HEK293 (cell line): ENCODE measurements around the gene TMEM131L.
"Not testable (repeated sequence)": the region's sequence is repeated elsewhere in the genome, so short reads cannot be mapped to it uniquely, and the experiment has no call there.

Source experiments
- CTCF ChIA-PET: fragments of 350-600 bp; formaldehyde crosslinking; extraction: SDS; loops from one replicate; lab custom pipeline; 2021; ENCODE audit warnings: antibody characterized with exemption; lab: Yijun Ruan, JAX
- POLR2A ChIA-PET: fragments of 300-600 bp; formaldehyde crosslinking; extraction: SDS; loops from one replicate; lab custom pipeline; 2020; ENCODE audit warnings: antibody characterized with exemption, inconsistent platforms; lab: Yijun Ruan, JAX
- H3K27ac ChIP-seq: fragments of 200-500 bp; sonication (Bioruptor generic); 2 replicates; pipeline ENCODE4 v1.5.1; 2014; ENCODE audit warnings: low read depth, low read length, control low read depth, inconsistent platforms; ENCODE audit errors: extremely low read depth
- H3K36me3 ChIP-seq, 2 experiments: fragments of 200-500 bp in 1 of 2; sonication (Bioruptor generic) in 1 of 2; 1 replicate in 1 of 2; 2 replicates in 1 of 2; pipeline ENCODE4 v1.5.1; 2014 to 2017; ENCODE audit warnings: inconsistent platforms in 2 of 2, low read length in 2 of 2; ENCODE audit not compliant: control insufficient read depth in 2 of 2, insufficient read depth in 1 of 2
- H3K4me1 ChIP-seq: fragments of 200-500 bp; sonication (Bioruptor generic); 2 replicates; pipeline ENCODE4 v1.5.1; 2014; ENCODE audit warnings: mild to moderate bottlenecking, low read length, inconsistent platforms; ENCODE audit not compliant: control insufficient read depth, insufficient read depth
- H3K4me3 ChIP-seq: 2 replicates; pipeline ENCODE4 v1.5.1; 2011; ENCODE audit warnings: low read depth, mild to moderate bottlenecking, control low read depth, low read length, moderate library complexity
- H3K9me3 ChIP-seq: fragments of 200-500 bp; sonication (Bioruptor generic); 2 replicates; pipeline ENCODE4 v1.5.1; 2014; ENCODE audit warnings: low read depth, low read length, inconsistent platforms; ENCODE audit not compliant: control insufficient read depth, insufficient read depth
- BCL11B ChIP-seq: fragments of 450-650 bp; formaldehyde crosslinking; IDR thresholded peaks from 2 replicates; pipeline ENCODE4 v1.5.1; 2016; ENCODE audit warnings: low read depth, missing biosample characterization, missing genetic modification characterization
- ELK4 ChIP-seq: IDR thresholded peaks from 2 replicates; pipeline ENCODE4 v1.6.1; 2011; ENCODE audit warnings: mild to moderate bottlenecking, low read depth, low read length, borderline replicate concordance
- GLI2 ChIP-seq: fragments of 450-650 bp; formaldehyde crosslinking; IDR thresholded peaks from 2 replicates; pipeline ENCODE4; 2017; ENCODE audit warnings: missing biosample characterization, missing genetic modification characterization, low read depth, borderline replicate concordance
- GLIS1 ChIP-seq: fragments of 450-650 bp; formaldehyde crosslinking; IDR thresholded peaks from 2 replicates; pipeline ENCODE4 v1.5.1; 2016; ENCODE audit warnings: missing biosample characterization, missing genetic modification characterization
- HOXD13 ChIP-seq: sonication (generic); formaldehyde crosslinking; IDR thresholded peaks from 2 replicates; pipeline ENCODE4 v1.8.0; 2022; ENCODE audit warnings: missing genetic modification reagents, borderline replicate concordance
- KLF17 ChIP-seq: fragments of 450-650 bp; formaldehyde crosslinking; IDR thresholded peaks from 2 replicates; pipeline ENCODE4 v1.5.1; 2016; ENCODE audit warnings: missing biosample characterization, missing genetic modification characterization
- KLF8 ChIP-seq: fragments of 450-650 bp; formaldehyde crosslinking; IDR thresholded peaks from 2 replicates; pipeline ENCODE4 v1.5.1; 2016; ENCODE audit warnings: missing biosample characterization, missing genetic modification characterization
- KLF9 ChIP-seq: fragments of 450-650 bp; formaldehyde crosslinking; IDR thresholded peaks from 2 replicates; pipeline ENCODE4 v1.5.1; 2016; ENCODE audit warnings: missing biosample characterization, missing genetic modification characterization, low read depth
- MZF1 ChIP-seq: fragments of 450-650 bp; formaldehyde crosslinking; IDR thresholded peaks from 2 replicates; pipeline ENCODE4 v1.5.1; 2017; ENCODE audit warnings: missing biosample characterization, missing genetic modification characterization, borderline replicate concordance
- SALL2 ChIP-seq: fragments of 450-650 bp; formaldehyde crosslinking; IDR thresholded peaks from 2 replicates; pipeline ENCODE4 v1.5.0; 2017; ENCODE audit warnings: missing biosample characterization, mild to moderate bottlenecking, missing genetic modification characterization, borderline replicate concordance
- TCF7L2 ChIP-seq: IDR thresholded peaks from 2 replicates; pipeline ENCODE4 v1.6.1; 2011; ENCODE audit warnings: low read depth, mild to moderate bottlenecking, inconsistent platforms, low read length, moderate library complexity, borderline replicate concordance
- ZBTB21 ChIP-seq: fragments of 450-650 bp; formaldehyde crosslinking; IDR thresholded peaks from 2 replicates; pipeline ENCODE4 v1.5.1; 2017; ENCODE audit warnings: missing biosample characterization, missing genetic modification characterization
- ZNF10 ChIP-seq: fragments of 450-650 bp; formaldehyde crosslinking; IDR thresholded peaks from 2 replicates; pipeline ENCODE4 v1.5.1; 2017; ENCODE audit warnings: missing biosample characterization, missing genetic modification characterization
- ZNF132 ChIP-seq: fragments of 450-650 bp; formaldehyde crosslinking; IDR thresholded peaks from 2 replicates; pipeline ENCODE4 v1.5.1; 2017; ENCODE audit warnings: missing biosample characterization, missing genetic modification characterization, borderline replicate concordance
- ZNF202 ChIP-seq: fragments of 450-650 bp; formaldehyde crosslinking; IDR thresholded peaks from 2 replicates; pipeline ENCODE4 v1.5.1; 2016; ENCODE audit warnings: missing biosample characterization, missing genetic modification characterization, borderline replicate concordance
- ZNF223 ChIP-seq: fragments of 450-650 bp; formaldehyde crosslinking; IDR thresholded peaks from 2 replicates; pipeline ENCODE4 v1.5.1; 2016; ENCODE audit warnings: missing biosample characterization, missing genetic modification characterization
- ZNF302 ChIP-seq: fragments of 450-650 bp; formaldehyde crosslinking; IDR thresholded peaks from 2 replicates; pipeline ENCODE4 v1.5.1; 2016; ENCODE audit warnings: missing biosample characterization, missing genetic modification characterization, low read depth
- ZNF391 ChIP-seq: fragments of 450-650 bp; formaldehyde crosslinking; IDR thresholded peaks from 2 replicates; pipeline ENCODE4 v1.5.1; 2016; ENCODE audit warnings: low read depth, missing biosample characterization, missing genetic modification characterization, borderline replicate concordance
- ZNF423 ChIP-seq: fragments of 450-650 bp; formaldehyde crosslinking; IDR thresholded peaks from 2 replicates; pipeline ENCODE4 v1.5.1; 2016; ENCODE audit warnings: missing biosample characterization, missing genetic modification characterization
- ZNF510 ChIP-seq: fragments of 450-650 bp; formaldehyde crosslinking; IDR thresholded peaks from 2 replicates; pipeline ENCODE4 v1.5.1; 2018; ENCODE audit warnings: mild to moderate bottlenecking, missing genetic modification characterization, missing biosample characterization; ENCODE audit not compliant: insufficient replicate concordance
- ZNF521 ChIP-seq: fragments of 450-650 bp; formaldehyde crosslinking; IDR thresholded peaks from 2 replicates; pipeline ENCODE4 v1.5.1; 2017; ENCODE audit warnings: missing biosample characterization, mild to moderate bottlenecking, missing genetic modification characterization
- ZNF580 ChIP-seq: fragments of 450-650 bp; formaldehyde crosslinking; IDR thresholded peaks from 2 replicates; pipeline ENCODE4 v1.5.1; 2016; ENCODE audit warnings: missing biosample characterization, missing genetic modification characterization
- ZNF585B ChIP-seq: fragments of 450-650 bp; formaldehyde crosslinking; IDR thresholded peaks from 2 replicates; pipeline ENCODE4 v1.5.1; 2016; ENCODE audit warnings: missing biosample characterization, missing genetic modification characterization
- ZNF596 ChIP-seq: fragments of 450-650 bp; IDR thresholded peaks from 2 replicates; pipeline ENCODE4 v1.5.0; 2018; ENCODE audit warnings: missing biosample characterization, mild to moderate bottlenecking, missing genetic modification characterization, moderate library complexity
- ZNF623 ChIP-seq: fragments of 450-650 bp; formaldehyde crosslinking; IDR thresholded peaks from 2 replicates; pipeline ENCODE4 v1.5.1; 2016; ENCODE audit warnings: missing biosample characterization, missing genetic modification characterization
- ZNF629 ChIP-seq: fragments of 450-650 bp; formaldehyde crosslinking; IDR thresholded peaks from 2 replicates; pipeline ENCODE4 v1.5.1; 2017; ENCODE audit warnings: missing biosample characterization, missing genetic modification characterization
- ZNF670 ChIP-seq: fragments of 450-650 bp; formaldehyde crosslinking; IDR thresholded peaks from 2 replicates; pipeline ENCODE4 v1.5.1; 2016; ENCODE audit warnings: missing biosample characterization, missing genetic modification characterization, low read depth
- ZNF768 ChIP-seq: fragments of 450-650 bp; formaldehyde crosslinking; IDR thresholded peaks from 2 replicates; pipeline ENCODE4 v1.5.1; 2018; ENCODE audit warnings: missing biosample characterization, mild to moderate bottlenecking, missing genetic modification characterization
- ZNF785 ChIP-seq: fragments of 450-650 bp; formaldehyde crosslinking; IDR thresholded peaks from 2 replicates; pipeline ENCODE4 v1.5.1; 2016; ENCODE audit warnings: missing biosample characterization, missing genetic modification characterization
- ZNF830 ChIP-seq: fragments of 450-650 bp; IDR thresholded peaks from 2 replicates; pipeline ENCODE4 v1.5.0; 2018; ENCODE audit warnings: missing biosample characterization, missing genetic modification characterization, low read depth, mild to moderate bottlenecking, moderate library complexity
- ZSCAN30 ChIP-seq: fragments of 450-650 bp; IDR thresholded peaks from 2 replicates; pipeline ENCODE4 v1.5.1; 2018; ENCODE audit warnings: missing biosample characterization, mild to moderate bottlenecking, missing genetic modification characterization, moderate library complexity

Gene TMEM131L

GRCh38 chr4:153603835-153604234 lies 137.7 kb downstream of the TMEM131L start:
- ChIA-PET CTCF (no interaction called here), POLR2A (no interaction called here)
- Histone ChIP-seq H3K9me3 (no peaks in the 10 kb centered on the region), H3K36me3 (peaks cover 21 to 55% of the 10 kb centered on the region in 2 experiments), H3K4me1 (no peaks in the 10 kb centered on the region), H3K27ac (no peak overlapping the region), H3K4me3 (no peak overlapping the region)
- TF ChIP-seq GLI2 (tag by site-specific recombination) (no peak), ZNF629 (tag by site-specific recombination) (no peak), ZBTB21 (tag by site-specific recombination) (no peak), KLF8 (tag by site-specific recombination) (no peak), MZF1 (tag by site-specific recombination) (no peak), KLF9 (tag by site-specific recombination) (no peak), GLIS1 (tag by site-specific recombination) (no peak), ZNF202 (tag by site-specific recombination) (no peak), ZNF391 (no peak), KLF17 (tag by site-specific recombination) (no peak), ZNF623 (tag by site-specific recombination) (no peak), ZNF132 (tag by site-specific recombination) (no peak), ZNF423 (tag by site-specific recombination) (no peak), BCL11B (tag by site-specific recombination) (no peak), ZSCAN30 (no peak), ZNF830 (tag by site-specific recombination) (no peak), ZNF785 (tag by site-specific recombination) (no peak), ZNF510 (tag by site-specific recombination) (no peak), ZNF596 (no peak), ZNF585B (no peak)

GRCh38 chr4:153609070-153609469 lies 142.9 kb downstream of the TMEM131L start:
- H3K4me1 ChIP-seq, H3K4me3 ChIP-seq, H3K27ac ChIP-seq, CTCF ChIA-PET, H3K9me3 ChIP-seq, POLR2A ChIA-PET: not testable (repeated sequence)
- peaks cover 6 to 31% of the 10 kb centered on the region in 2 experiments for H3K36me3 ChIP-seq

- ChIA-PET CTCF (interaction anchor here (0.8 kb wide), 1 partner anchor 24 kb away, joined by 3 read pairs; no protein-coding TSS in a partner anchor), POLR2A (no interaction called here)
- Histone ChIP-seq H3K9me3 (no peaks in the 10 kb centered on the region), H3K36me3 (peaks cover 3 to 33% of the 10 kb centered on the region in 2 experiments), H3K4me3 (no peak overlapping the region), H3K4me1 (no peaks in the 10 kb centered on the region), H3K27ac (no peak overlapping the region)
- no peak for TF ChIP-seq ZNF223
- no peak for TF ChIP-seq ZNF670 (tag by site-specific recombination)
- no peak for TF ChIP-seq ELK4
- no peak for TF ChIP-seq SALL2 (tag by site-specific recombination)
- TF ChIP-seq KLF9 (tag by site-specific recombination) = no peak
- no peak for TF ChIP-seq ZNF302 (tag by site-specific recombination)
- no peak for TF ChIP-seq ZNF132 (tag by site-specific recombination)
- no peak for TF ChIP-seq HOXD13 (CRISPR knock-in tag)
- no peak for TF ChIP-seq TCF7L2
- TF ChIP-seq ZNF580 (tag by site-specific recombination) = no peak
- no peak for TF ChIP-seq ZBTB21 (tag by site-specific recombination)
- no peak for TF ChIP-seq GLIS1 (tag by site-specific recombination)
- TF ChIP-seq ZNF521 = no peak
- no peak for TF ChIP-seq ZNF10 (tag by site-specific recombination)
- TF ChIP-seq ZNF768 = no peak
Measured at GRCh38 chr4:153610623-153611376, 144.6 kb downstream of the TMEM131L start.
